K562 (cell line): ENCODE data around the gene ERCC2. TPM values are rescaled to one million over a fixed set of nuclear protein-coding genes. Genes with fewer than 3 reads are reported as not detected.

Experiments used
- ATF1 ChIP-seq, 2 experiments: fragments of 450-650 bp in 1 of 2; IDR thresholded peaks; 2 replicates each; pipeline ENCODE4 v1.6.1; 2016; ENCODE audit warnings: missing compliant biosample characterization in 1 of 2, missing genetic modification characterization in 1 of 2
- ERF ChIP-seq: fragments of 450-650 bp; formaldehyde crosslinking; IDR thresholded peaks from 2 replicates; pipeline ENCODE4 v1.4.0; 2020; ENCODE audit warnings: mild to moderate bottlenecking, mixed read lengths
- MCM7 ChIP-seq, 2 experiments: fragments of 450-650 bp; IDR thresholded peaks; 2 replicates each; pipeline ENCODE4 v1.6.1; 2016 to 2018
- RAD51 ChIP-seq: fragments of 450-650 bp; IDR thresholded peaks from 2 replicates; pipeline ENCODE4 v1.7.1; 2016; ENCODE audit warnings: low read depth, mild to moderate bottlenecking, borderline replicate concordance
- SMARCC2 ChIP-seq: fragments of 450-650 bp; IDR thresholded peaks from 2 replicates; pipeline ENCODE4 v1.6.1; 2017; ENCODE audit warnings: antibody characterized with exemption, moderate library complexity, mild to moderate bottlenecking, low read depth
- TEAD4 ChIP-seq, 2 experiments: sonication (generic) in 1 of 2; formaldehyde crosslinking in 1 of 2; IDR thresholded peaks; 2 replicates each; pipeline versions ENCODE4 v1.6.1 to v1.8.0; 2012 to 2022; ENCODE audit warnings: borderline replicate concordance in 1 of 2, inconsistent platforms in 1 of 2, low read length in 1 of 2, mild to moderate bottlenecking in 1 of 2, missing genetic modification reagents in 1 of 2
- ZNF224 ChIP-seq: sonication (generic); formaldehyde crosslinking; IDR thresholded peaks from 2 replicates; pipeline ENCODE4 v1.8.0; 2022; ENCODE audit warnings: mild to moderate bottlenecking, missing genetic modification reagents
- ZSCAN32 ChIP-seq: fragments of 450-650 bp; formaldehyde crosslinking; IDR thresholded peaks from 2 replicates; pipeline ENCODE4 v1.4.0; 2020; ENCODE audit warnings: mild to moderate bottlenecking, moderate library complexity
- polyA plus RNA-seq, 8 experiments: library from polyadenylated mRNA; depleted of rRNA in 4 of 8; stranded (reverse) in 5 of 8; unstranded in 3 of 8; fragments of >200 nt; fragmentation: Nextera tagmentation in 2 of 8; fragmentation: Illumina TruSeq in 1 of 8; extraction: Ambion mirVana in 2 of 8; extraction: Trizol in 1 of 8; gene quantifications; 2 replicates each; pipeline versions ENCODE4 v1.2.1 to v1.2.3, GENCODE V29; 2011 to 2014; ENCODE audit warnings: inconsistent platforms in 1 of 8, missing spikeins in 1 of 8
- total RNA-seq, 7 experiments: library from RNA; depleted of rRNA in 6 of 7; stranded (reverse); fragments of >200 nt in 6 of 7; fragmentation: Illumina TruSeq in 2 of 7; extraction: Trizol in 2 of 7; gene quantifications; 2 replicates each; pipeline versions ENCODE4 v1.2.1 to v1.2.3, GENCODE V29; 2011 to 2021; ENCODE audit warnings: low replicate concordance in 1 of 7
- TF ChIP-seq, protein P1 (sequence below): fragments of 250-450 bp; sonication (Bioruptor Pico); IDR thresholded peaks from 2 replicates; pipeline ENCODE4 v1.4.0; 2020; ENCODE audit warnings: mild to moderate bottlenecking, moderate library complexity
- TF ChIP-seq, protein P2 (sequence below): fragments of 450-650 bp; IDR thresholded peaks from 2 replicates; pipeline ENCODE4 v1.6.1; 2016; ENCODE audit warnings: mild to moderate bottlenecking, moderate library complexity
- TF ChIP-seq, protein P3 (sequence below): fragments of 450-650 bp; formaldehyde crosslinking; IDR thresholded peaks from 2 replicates; pipeline ENCODE4 v1.4.0; 2020; ENCODE audit warnings: mild to moderate bottlenecking, moderate library complexity

Gene ERCC2
- total and polyA plus RNA-seq, 9 of the 15 experiments (the other 6 are each of a cell fraction or from before 2014, with no cell fraction given) = 2.2 to 55.9 (median 23.4) TPM

DNA sequence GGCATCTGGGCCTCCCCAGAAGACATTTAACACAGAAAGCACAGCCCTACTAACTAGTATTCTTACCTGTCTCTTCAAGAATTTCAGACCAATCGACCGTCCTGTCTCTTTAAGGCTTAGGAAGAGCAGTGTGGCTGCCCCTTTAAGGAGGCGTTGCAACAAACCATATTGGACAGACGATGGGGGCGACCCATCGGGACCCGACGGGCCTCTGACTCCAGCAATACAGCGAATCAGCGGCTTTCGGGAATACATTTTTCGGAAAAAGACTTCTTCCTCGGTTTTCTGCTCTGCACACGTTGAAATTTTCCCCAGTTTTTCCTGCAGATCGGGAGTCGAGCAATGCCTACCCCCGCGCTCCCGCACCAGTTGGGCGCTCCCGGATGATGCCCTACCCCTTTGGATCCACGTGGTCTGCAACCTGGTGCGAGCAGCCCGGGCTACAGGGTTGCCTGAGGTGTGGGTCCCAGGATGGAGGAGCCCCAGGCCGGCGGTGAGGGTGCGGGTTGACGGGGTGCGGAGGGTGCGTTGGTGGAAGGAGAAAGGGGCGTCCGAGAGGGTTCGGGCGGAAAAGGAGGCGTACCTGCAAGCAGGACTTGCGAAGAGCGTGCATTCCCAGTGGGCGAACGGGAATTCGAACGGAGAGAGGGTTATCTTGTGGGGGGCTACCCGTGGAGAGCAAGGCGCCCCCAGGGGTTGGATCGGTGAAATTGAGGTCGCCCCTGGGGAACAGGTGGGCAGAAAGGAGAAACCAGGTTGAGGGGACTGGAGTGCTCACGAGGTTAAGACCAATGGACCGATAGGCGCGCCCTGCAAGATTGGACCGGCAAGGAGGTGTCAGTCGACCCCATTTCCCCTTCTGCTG, 36.1 kb upstream of the ERCC2 start, which contains the start of gene POLR1G (continued):
- TF ChIP-seq, protein P1, sequence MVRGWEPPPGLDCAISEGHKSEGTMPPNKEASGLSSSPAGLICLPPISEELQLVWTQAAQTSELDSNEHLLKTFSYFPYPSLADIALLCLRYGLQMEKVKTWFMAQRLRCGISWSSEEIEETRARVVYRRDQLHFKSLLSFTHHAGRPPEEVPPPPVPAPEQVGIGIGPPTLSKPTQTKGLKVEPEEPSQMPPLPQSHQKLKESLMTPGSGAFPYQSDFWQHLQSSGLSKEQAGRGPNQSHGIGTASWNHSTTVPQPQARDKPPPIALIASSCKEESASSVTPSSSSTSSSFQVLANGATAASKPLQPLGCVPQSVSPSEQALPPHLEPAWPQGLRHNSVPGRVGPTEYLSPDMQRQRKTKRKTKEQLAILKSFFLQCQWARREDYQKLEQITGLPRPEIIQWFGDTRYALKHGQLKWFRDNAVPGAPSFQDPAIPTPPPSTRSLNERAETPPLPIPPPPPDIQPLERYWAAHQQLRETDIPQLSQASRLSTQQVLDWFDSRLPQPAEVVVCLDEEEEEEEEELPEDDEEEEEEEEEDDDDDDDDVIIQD (CRISPR knock-in tag) = no peak
- TF ChIP-seq ERF (CRISPR knock-in tag) (peak; percentile 18; the same call in 1 of the 2 replicates), MCM7 (IDR thresholded peaks at IDR 0.05) (0 out of 4 replicates have a peak, but pooled peaks of 1 of the 2 experiments have one; percentile 86), ZNF224 (CRISPR knock-in tag) (no peak), RAD51 (peak; percentile 76), ZSCAN32 (CRISPR knock-in tag) (no peak), SMARCC2 (peak; percentile 26; the same call in 1 of the 2 replicates), ATF1 (CRISPR knock-in tag; IDR thresholded peaks at IDR 0.05) (no peak), ATF1 (tag; IDR thresholded peaks at IDR 0.05) (peak; percentile 88), TEAD4 (IDR thresholded peaks at IDR 0.05; ENCODE audit: low read length) (no peak), TEAD4 (CRISPR knock-in tag; IDR thresholded peaks at IDR 0.05; ENCODE audit: borderline replicate concordance) (no peak)
- TF ChIP-seq, protein P2, sequence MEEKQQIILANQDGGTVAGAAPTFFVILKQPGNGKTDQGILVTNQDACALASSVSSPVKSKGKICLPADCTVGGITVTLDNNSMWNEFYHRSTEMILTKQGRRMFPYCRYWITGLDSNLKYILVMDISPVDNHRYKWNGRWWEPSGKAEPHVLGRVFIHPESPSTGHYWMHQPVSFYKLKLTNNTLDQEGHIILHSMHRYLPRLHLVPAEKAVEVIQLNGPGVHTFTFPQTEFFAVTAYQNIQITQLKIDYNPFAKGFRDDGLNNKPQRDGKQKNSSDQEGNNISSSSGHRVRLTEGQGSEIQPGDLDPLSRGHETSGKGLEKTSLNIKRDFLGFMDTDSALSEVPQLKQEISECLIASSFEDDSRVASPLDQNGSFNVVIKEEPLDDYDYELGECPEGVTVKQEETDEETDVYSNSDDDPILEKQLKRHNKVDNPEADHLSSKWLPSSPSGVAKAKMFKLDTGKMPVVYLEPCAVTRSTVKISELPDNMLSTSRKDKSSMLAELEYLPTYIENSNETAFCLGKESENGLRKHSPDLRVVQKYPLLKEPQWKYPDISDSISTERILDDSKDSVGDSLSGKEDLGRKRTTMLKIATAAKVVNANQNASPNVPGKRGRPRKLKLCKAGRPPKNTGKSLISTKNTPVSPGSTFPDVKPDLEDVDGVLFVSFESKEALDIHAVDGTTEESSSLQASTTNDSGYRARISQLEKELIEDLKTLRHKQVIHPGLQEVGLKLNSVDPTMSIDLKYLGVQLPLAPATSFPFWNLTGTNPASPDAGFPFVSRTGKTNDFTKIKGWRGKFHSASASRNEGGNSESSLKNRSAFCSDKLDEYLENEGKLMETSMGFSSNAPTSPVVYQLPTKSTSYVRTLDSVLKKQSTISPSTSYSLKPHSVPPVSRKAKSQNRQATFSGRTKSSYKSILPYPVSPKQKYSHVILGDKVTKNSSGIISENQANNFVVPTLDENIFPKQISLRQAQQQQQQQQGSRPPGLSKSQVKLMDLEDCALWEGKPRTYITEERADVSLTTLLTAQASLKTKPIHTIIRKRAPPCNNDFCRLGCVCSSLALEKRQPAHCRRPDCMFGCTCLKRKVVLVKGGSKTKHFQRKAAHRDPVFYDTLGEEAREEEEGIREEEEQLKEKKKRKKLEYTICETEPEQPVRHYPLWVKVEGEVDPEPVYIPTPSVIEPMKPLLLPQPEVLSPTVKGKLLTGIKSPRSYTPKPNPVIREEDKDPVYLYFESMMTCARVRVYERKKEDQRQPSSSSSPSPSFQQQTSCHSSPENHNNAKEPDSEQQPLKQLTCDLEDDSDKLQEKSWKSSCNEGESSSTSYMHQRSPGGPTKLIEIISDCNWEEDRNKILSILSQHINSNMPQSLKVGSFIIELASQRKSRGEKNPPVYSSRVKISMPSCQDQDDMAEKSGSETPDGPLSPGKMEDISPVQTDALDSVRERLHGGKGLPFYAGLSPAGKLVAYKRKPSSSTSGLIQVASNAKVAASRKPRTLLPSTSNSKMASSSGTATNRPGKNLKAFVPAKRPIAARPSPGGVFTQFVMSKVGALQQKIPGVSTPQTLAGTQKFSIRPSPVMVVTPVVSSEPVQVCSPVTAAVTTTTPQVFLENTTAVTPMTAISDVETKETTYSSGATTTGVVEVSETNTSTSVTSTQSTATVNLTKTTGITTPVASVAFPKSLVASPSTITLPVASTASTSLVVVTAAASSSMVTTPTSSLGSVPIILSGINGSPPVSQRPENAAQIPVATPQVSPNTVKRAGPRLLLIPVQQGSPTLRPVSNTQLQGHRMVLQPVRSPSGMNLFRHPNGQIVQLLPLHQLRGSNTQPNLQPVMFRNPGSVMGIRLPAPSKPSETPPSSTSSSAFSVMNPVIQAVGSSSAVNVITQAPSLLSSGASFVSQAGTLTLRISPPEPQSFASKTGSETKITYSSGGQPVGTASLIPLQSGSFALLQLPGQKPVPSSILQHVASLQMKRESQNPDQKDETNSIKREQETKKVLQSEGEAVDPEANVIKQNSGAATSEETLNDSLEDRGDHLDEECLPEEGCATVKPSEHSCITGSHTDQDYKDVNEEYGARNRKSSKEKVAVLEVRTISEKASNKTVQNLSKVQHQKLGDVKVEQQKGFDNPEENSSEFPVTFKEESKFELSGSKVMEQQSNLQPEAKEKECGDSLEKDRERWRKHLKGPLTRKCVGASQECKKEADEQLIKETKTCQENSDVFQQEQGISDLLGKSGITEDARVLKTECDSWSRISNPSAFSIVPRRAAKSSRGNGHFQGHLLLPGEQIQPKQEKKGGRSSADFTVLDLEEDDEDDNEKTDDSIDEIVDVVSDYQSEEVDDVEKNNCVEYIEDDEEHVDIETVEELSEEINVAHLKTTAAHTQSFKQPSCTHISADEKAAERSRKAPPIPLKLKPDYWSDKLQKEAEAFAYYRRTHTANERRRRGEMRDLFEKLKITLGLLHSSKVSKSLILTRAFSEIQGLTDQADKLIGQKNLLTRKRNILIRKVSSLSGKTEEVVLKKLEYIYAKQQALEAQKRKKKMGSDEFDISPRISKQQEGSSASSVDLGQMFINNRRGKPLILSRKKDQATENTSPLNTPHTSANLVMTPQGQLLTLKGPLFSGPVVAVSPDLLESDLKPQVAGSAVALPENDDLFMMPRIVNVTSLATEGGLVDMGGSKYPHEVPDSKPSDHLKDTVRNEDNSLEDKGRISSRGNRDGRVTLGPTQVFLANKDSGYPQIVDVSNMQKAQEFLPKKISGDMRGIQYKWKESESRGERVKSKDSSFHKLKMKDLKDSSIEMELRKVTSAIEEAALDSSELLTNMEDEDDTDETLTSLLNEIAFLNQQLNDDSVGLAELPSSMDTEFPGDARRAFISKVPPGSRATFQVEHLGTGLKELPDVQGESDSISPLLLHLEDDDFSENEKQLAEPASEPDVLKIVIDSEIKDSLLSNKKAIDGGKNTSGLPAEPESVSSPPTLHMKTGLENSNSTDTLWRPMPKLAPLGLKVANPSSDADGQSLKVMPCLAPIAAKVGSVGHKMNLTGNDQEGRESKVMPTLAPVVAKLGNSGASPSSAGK = peak; percentile 79; the same call in 1 of the 2 replicates
- TF ChIP-seq, protein P3, sequence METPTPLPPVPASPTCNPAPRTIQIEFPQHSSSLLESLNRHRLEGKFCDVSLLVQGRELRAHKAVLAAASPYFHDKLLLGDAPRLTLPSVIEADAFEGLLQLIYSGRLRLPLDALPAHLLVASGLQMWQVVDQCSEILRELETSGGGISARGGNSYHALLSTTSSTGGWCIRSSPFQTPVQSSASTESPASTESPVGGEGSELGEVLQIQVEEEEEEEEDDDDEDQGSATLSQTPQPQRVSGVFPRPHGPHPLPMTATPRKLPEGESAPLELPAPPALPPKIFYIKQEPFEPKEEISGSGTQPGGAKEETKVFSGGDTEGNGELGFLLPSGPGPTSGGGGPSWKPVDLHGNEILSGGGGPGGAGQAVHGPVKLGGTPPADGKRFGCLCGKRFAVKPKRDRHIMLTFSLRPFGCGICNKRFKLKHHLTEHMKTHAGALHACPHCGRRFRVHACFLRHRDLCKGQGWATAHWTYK (CRISPR knock-in tag) = 0 out of 2 replicates have a peak, but pooled peaks have one; percentile 44
